Pancreas (tissue), 10 donors: ENCODE measurements around the gene WDR6. TPM values are rescaled to one million over a fixed set of nuclear protein-coding genes. Genes with fewer than 3 reads are reported as not detected.

Experiments used
- ATAC-seq, 4 donors: fragments of 200-7000 bp; cut with Tn5 transposase; one replicate each; pipeline versions ENCODE4 v1.8.0 to v1.9.1; 2020; ENCODE audit warnings: mild to moderate bottlenecking in 4 of 4, moderate library complexity in 4 of 4
- DNase-seq, 6 donors: peaks; one replicate each; pipeline ENCODE4 v3.0.0-alpha.2; 2020
- FAIRE-seq: peaks from 2 replicates; lab custom pipeline; 2012; peaks lifted over from hg19 to GRCh38; lab: Jason Lieb, UNC
- H3K27ac ChIP-seq, 4 donors: fragments of 200-600 bp; sonication (generic); 1 replicate in 3 of 4; 2 replicates in 1 of 4; pipeline versions ENCODE4 v1.5.0 to v1.8.0; 2020
- H3K27me3 ChIP-seq, 4 donors: fragments of 200-600 bp; one replicate each; pipeline ENCODE4 v1.8.0; 2021
- H3K36me3 ChIP-seq, 3 donors: fragments of 200-600 bp; sonication (generic) in 1 of 3; one replicate each; pipeline versions ENCODE4 v1.5.0 to v1.8.0; 2020 to 2021
- H3K4me1 ChIP-seq, 3 donors: fragments of 200-600 bp; one replicate each; pipeline ENCODE4 v1.8.0; 2021
- H3K4me3 ChIP-seq, 4 donors: fragments of 200-600 bp; sonication (generic) in 2 of 4; one replicate each; pipeline versions ENCODE4 v1.5.0 to v1.8.0; 2020 to 2021
- H3K9me3 ChIP-seq, 4 donors: fragments of 200-600 bp; one replicate each; pipeline ENCODE4 v1.8.0; 2021
- WGBS, 2 donors: extraction: QIAGEN DNeasy Blood & Tissue Kit; methylation state at CpG; one replicate each; pipeline ENCODE4 v1.1.7; 2013; 5-methylcytosine and 5-hydroxymethylcytosine counted together
- intact Hi-C, 3 donors: fragments of 100-400 bp; cut with DNase I; formaldehyde crosslinking; loops; one replicate each; pipeline versions ENCODE4 v1.11.1 to v1.14.2; 2022
- polyA plus RNA-seq, 2 donors: library from polyadenylated mRNA; stranded (reverse); fragments of 200-250 nt; gene quantifications; one replicate each; pipeline ENCODE4 v1.2.3, GENCODE V29; 2013
- total RNA-seq, 6 donors: library from RNA; stranded (reverse); fragmentation: NEBNext Ultra II Directional in 4 of 6; extraction: Animal tissue kit (Norgen Biotek cat#: 25700) in 4 of 6; gene quantifications; one replicate each; pipeline versions ENCODE4 v1.2.1 to v1.2.4, GENCODE V29; 2021 to 2023
- TF ChIP-seq, protein P1 (sequence below), 4 donors: fragments of 200-600 bp; sonication (generic) in 3 of 4; IDR thresholded peaks; one replicate each; pipeline versions ENCODE4 v1.5.0 to v1.8.0; 2021; ENCODE audit warnings: antibody characterized with exemption in 4 of 4
- donor health status: healthy with polysubstance abuse.
- donor health status: DM: no; HTN: no; CAD: no; lungs with moderate emphysema.
- donor health status: DM: no; HTN: no; CAD: no.
- donor health status: control.
- donor health status: control.
- donor health status: Bipolar disorder and iron deficiency.
- donor health status: DM: yes; HTN: yes; CAD: no.
- donor health status: DM: no; HTN: no; CAD: no.
- donor health status: DM: no; HTN: no; CAD: no.
- donor health status: DM: yes; HTN: yes; CAD: no.

WDR6 gene
- total and polyA plus RNA-seq, 8 donors, result 57.1 to 374 (median 90.0) TPM

DNA sequence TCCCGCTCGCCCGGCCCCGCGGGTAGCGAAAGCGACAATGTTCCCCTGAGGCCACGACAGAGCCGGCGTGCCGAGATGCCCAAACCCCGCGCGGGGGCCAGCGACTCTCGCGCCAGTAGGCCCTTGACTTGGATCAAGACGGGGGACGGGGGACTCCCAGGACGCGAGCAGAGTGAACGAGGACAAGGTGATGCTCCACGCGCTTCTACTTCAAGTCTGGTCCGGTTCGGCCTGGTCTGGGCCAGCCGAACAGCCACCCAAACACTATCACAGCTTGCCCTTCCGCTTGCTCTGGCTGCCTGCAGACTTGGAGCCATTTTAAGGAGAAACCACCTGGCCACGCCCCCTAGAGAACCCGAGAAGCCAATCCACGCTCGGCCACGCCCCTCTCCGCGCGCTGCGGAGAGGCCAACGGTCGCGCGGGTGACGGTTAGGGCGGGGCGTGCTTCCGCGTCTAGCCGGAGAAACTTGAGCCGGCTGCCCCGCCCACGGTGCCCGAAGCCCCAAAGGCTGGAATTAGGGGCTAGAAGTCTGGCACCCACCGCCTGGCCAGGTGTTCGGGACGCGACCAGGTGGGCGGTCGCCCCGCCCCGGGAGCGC, 14.1 kb downstream of the WDR6 start:
- H3K27me3 ChIP-seq, result no peaks in the 10 kb centered on the region
- TF ChIP-seq, protein P1, sequence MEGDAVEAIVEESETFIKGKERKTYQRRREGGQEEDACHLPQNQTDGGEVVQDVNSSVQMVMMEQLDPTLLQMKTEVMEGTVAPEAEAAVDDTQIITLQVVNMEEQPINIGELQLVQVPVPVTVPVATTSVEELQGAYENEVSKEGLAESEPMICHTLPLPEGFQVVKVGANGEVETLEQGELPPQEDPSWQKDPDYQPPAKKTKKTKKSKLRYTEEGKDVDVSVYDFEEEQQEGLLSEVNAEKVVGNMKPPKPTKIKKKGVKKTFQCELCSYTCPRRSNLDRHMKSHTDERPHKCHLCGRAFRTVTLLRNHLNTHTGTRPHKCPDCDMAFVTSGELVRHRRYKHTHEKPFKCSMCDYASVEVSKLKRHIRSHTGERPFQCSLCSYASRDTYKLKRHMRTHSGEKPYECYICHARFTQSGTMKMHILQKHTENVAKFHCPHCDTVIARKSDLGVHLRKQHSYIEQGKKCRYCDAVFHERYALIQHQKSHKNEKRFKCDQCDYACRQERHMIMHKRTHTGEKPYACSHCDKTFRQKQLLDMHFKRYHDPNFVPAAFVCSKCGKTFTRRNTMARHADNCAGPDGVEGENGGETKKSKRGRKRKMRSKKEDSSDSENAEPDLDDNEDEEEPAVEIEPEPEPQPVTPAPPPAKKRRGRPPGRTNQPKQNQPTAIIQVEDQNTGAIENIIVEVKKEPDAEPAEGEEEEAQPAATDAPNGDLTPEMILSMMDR (IDR thresholded peaks at IDR 0.05), result no peak
- peaks cover 0 to 27% (median 13%) of the 10 kb centered on the region in 3 donors for H3K36me3 ChIP-seq
- H3K4me1 ChIP-seq, result peaks cover 3 to 28% (median 7%) of the 10 kb centered on the region in 3 donors
- FAIRE-seq (peak; percentile 73), DNase-seq (peak; percentile 99 to 100 (median 99)), ATAC-seq (peak; percentile 79 to 91 (median 84))
- H3K27ac ChIP-seq, result peak overlapping the region; percentile 94 to 100 (median 99)
- peak overlapping the region; percentile 73 to 95 (median 92) for H3K4me3 ChIP-seq
- 0% methylated on average over 53 to 60 of the region's 60 CpGs for WGBS, 2 donors
- intact Hi-C loops, result loop anchor here in 1 of 3 donors (10.0 kb wide), 1 partner anchor 73 kb away; the partner anchor contains the start of gene QRICH1
- H3K9me3 ChIP-seq, result no peaks in the 10 kb centered on the region

DNA sequence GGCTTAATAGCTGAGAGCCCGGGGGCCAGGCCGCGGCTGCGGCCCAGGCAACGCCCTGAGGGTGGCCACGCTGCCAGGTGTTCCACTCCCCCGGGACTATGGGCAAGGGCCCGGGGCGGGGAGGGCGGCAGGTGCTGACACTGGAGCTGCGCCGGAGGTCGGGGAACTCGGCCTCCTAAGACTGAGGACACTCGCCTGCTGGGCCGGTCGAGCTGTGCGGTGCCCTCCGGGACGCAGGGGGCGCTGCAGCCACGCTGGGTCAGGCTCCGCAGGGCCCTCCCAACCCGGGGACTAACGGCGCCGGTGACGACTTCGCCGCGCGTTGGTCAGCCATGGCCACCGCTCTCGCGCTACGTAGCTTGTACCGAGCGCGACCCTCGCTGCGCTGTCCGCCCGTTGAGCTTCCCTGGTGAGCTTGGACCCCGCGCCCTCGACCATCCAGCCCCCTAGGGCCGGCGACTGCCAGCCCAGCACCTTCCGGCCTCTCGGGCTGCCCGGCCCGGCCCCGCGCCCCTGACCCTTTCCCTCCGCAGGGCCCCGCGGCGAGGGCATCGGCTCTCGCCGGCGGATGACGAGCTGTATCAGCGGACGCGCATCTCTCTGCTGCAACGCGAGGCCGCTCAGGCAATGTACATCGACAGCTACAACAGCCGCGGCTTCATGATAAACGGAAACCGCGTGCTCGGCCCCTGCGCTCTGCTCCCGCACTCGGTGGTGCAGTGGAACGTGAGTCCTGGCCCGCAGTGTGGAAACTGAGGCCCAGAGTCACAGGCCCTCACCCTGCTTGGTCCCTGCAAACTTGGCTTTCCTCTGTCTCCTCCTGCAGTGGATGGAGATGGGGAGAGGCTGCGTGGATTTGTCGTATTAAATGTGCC, 14.9 kb downstream of the WDR6 start, which contains the start of gene NDUFAF3:
Gene NDUFAF3, plus strand, starts transcription at position 309 of the 875 bp plus-strand sequence. Its CDS starts 24 bp downstream, at position 333.
- peak within 1 kb of the TSS; percentile 94 to 100 (median 99) for H3K27ac ChIP-seq
- intact Hi-C loops, result loop anchor here in 1 of 3 donors (10.0 kb wide), 1 partner anchor 73 kb away; the partner anchor contains the start of gene QRICH1
- DNase-seq, result peak; percentile 90 to 97 (median 96)
- TF ChIP-seq, protein P1 (IDR thresholded peaks at IDR 0.05), result peak; percentile 94 to 98 (median 96)
- no peak for FAIRE-seq
- H3K4me3 ChIP-seq, result peak within 1 kb of the TSS; percentile 73 to 95 (median 92)
- H3K9me3 ChIP-seq, result no peaks in the 10 kb centered on the region
- H3K27me3 ChIP-seq, result no peaks in the 10 kb centered on the region
- H3K36me3 ChIP-seq, result peaks cover 0 to 32% (median 18%) of the 10 kb centered on the region in 3 donors
- 1% methylated on average over 57 to 83 of the region's 83 CpGs for WGBS, 2 donors
- ATAC-seq, result peak; percentile 80 to 87 (median 82)
- H3K4me1 ChIP-seq, result peaks cover 3 to 28% (median 7%) of the 10 kb centered on the region in 3 donors

DNA sequence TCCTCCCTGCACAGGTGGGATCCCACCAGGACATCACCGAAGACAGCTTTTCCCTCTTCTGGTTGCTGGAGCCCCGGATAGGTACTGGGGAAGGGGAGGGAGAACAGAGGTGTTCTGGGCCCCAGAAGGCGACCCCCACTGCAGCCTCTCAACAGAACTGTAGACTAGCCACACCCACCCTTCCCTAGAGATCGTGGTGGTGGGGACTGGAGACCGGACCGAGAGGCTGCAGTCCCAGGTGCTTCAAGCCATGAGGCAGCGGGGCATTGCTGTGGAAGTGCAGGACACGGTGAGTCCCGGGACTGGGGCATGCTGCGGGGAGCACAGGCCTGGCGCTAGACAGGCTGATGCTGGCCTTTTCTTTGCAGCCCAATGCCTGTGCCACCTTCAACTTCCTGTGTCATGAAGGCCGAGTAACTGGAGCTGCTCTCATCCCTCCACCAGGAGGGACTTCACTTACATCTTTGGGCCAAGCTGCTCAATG, 15.5 kb downstream of the WDR6 start:
- FAIRE-seq, result no peak
- no peak for ATAC-seq
- no peaks in the 10 kb centered on the region for H3K9me3 ChIP-seq
- TF ChIP-seq, protein P1 (IDR thresholded peaks at IDR 0.05), result no peak
- H3K4me1 ChIP-seq, result peaks cover 3 to 27% (median 7%) of the 10 kb centered on the region in 3 donors
- 13 to 15% methylated on average over 11 to 12 of the region's 12 CpGs for WGBS, 2 donors
- intact Hi-C loops, result loop anchor here in 1 of 3 donors (10.0 kb wide), 1 partner anchor 72 kb away; the partner anchor contains the start of gene QRICH1
- H3K27ac ChIP-seq, result peak overlapping the region; percentile 94 to 100 (median 99)
- H3K4me3 ChIP-seq, result peak overlapping the region; percentile 64 to 95 (median 92)
- H3K27me3 ChIP-seq, result no peaks in the 10 kb centered on the region
- DNase-seq, result peak in 2 of 6 donors; percentile 45 to 46
- H3K36me3 ChIP-seq, result peaks cover 0 to 32% (median 18%) of the 10 kb centered on the region in 3 donors

DNA sequence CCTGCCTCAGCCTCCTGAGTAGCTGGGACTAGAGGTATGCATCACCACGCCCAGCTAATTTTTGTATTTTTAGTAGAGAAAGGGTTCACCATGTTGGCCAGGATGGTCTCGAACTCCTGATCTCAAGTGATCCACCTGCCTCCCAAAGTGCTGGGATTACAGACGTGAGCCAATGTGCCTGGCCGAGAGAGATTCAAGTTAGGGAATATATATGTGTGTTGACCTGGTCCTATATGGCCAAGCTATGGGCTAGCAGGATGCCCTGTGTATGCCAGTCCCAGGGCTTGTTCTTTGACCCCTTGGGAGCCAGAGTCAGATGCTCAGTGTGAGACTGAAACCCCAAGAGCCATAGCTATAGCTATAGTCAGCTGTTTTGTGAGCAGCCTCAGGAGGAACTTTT, 16.6 kb downstream of the WDR6 start:
- intact Hi-C loops, result loop anchor here in 1 of 3 donors (10.0 kb wide), 1 partner anchor 71 kb away; the partner anchor contains the start of gene QRICH1
- no peak overlapping the region for H3K4me3 ChIP-seq
- no peak for ATAC-seq
- 84 to 89% methylated on average over 4 of the region's 4 CpGs for WGBS, 2 donors
- no peak for DNase-seq
- H3K4me1 ChIP-seq, result peaks cover 9 to 36% (median 13%) of the 10 kb centered on the region in 3 donors
- TF ChIP-seq, protein P1 (IDR thresholded peaks at IDR 0.05), result no peak
- no peaks in the 10 kb centered on the region for H3K27me3 ChIP-seq
- peaks cover 0 to 32% (median 18%) of the 10 kb centered on the region in 3 donors for H3K36me3 ChIP-seq
- no peak for FAIRE-seq
- H3K9me3 ChIP-seq, result no peaks in the 10 kb centered on the region
- H3K27ac ChIP-seq, result no peak overlapping the region
